Measurements from ENCODE around the gene GNPDA1. TPM values are rescaled to one million over a fixed set of nuclear protein-coding genes. Genes with fewer than 3 reads are reported as not detected.

Gene GNPDA1
- total and polyA plus RNA-seq, 2 of the 8 experiments (the other 6 are each of a cell fraction or from before 2014, with no cell fraction given), result 33.0 to 94.3 TPM

- Histone ChIP-seq H3K4me1 (replicated peaks in 1 of 4; ENCODE audit: control insufficient read depth in 3 of 4, insufficient read depth in 4 of 4, low read length in 3 of 4) (no peaks in the 10 kb centered on the region), H2BK120ac (replicated peaks; ENCODE audit: low read depth, low read length) (no peak overlapping the region), H2AK5ac (ENCODE audit: low read depth, low read length) (no peak overlapping the region), H3K4me2 (ENCODE audit: insufficient read depth in 1 of 2, low read depth in 2 of 2, low read length in 2 of 2) (no peak overlapping the region), H3K18ac (ENCODE audit: extremely low read depth, low read length) (no peak overlapping the region), H4K5ac (ENCODE audit: insufficient read length, low read depth, low read length) (no peak overlapping the region), H3K4me3 (ENCODE audit: extremely low read depth in 1 of 4, insufficient read depth in 2 of 4, low read depth in 3 of 4, low read length in 4 of 4) (no peak overlapping the region), H2BK20ac (ENCODE audit: low read length) (no peak overlapping the region), H3K9ac (replicated peaks in 1 of 4; ENCODE audit: extremely low read depth in 1 of 4, low read depth in 3 of 4, low read length in 3 of 4) (no peak overlapping the region), H3K23me2 (ENCODE audit: low read depth, low read length) (no peaks in the 10 kb centered on the region), H3K27me3 (replicated peaks in 1 of 4; ENCODE audit: control insufficient read depth in 3 of 4, extremely low read depth in 1 of 4, insufficient read depth in 3 of 4, low read length in 3 of 4) (no peaks in the 10 kb centered on the region), H2BK15ac (ENCODE audit: low read length) (no peak overlapping the region), H3K79me1 (ENCODE audit: low read depth, low read length) (no peaks in the 10 kb centered on the region), H2BK5ac (ENCODE audit: low read depth, low read length) (no peak overlapping the region), H3K9me3 (ENCODE audit: insufficient read depth in 2 of 2, low read depth in 1 of 2, low read length in 1 of 2) (no peaks in the 10 kb centered on the region), H2BK12ac (ENCODE audit: low read depth, low read length) (no peak overlapping the region), H3K4ac (replicated peaks; ENCODE audit: insufficient read length, low read depth, low read length) (no peak overlapping the region), H3K27ac (ENCODE audit: low read depth, low read length) (no peak overlapping the region), H4K20me1 (replicated peaks in 1 of 2; ENCODE audit: control insufficient read depth in 1 of 2, insufficient read depth in 2 of 2, low read length in 2 of 2) (no peaks in the 10 kb centered on the region), H3K79me2 (ENCODE audit: control insufficient read depth in 1 of 2, insufficient read depth in 2 of 2, low read length in 2 of 2) (no peaks in the 10 kb centered on the region), H3K23ac (ENCODE audit: insufficient read length) (no peak overlapping the region), H3K36me3 (ENCODE audit: control insufficient read depth in 2 of 4, insufficient read depth in 4 of 4, low read length in 3 of 4) (peaks cover 0 to 42% (median 18%) of the 10 kb centered on the region in 4 experiments; a peak in 6 of 8 replicates), H2AFZ (ENCODE audit: low read length) (no peak overlapping the region), H4K8ac (ENCODE audit: extremely low read depth, insufficient read depth, low read length) (no peak overlapping the region), H3K14ac (ENCODE audit: insufficient read length) (no peak overlapping the region), H4K91ac (replicated peaks; ENCODE audit: insufficient read length, low read length) (no peak overlapping the region), H3K56ac (replicated peaks; ENCODE audit: insufficient read length, low read depth, low read length) (no peak overlapping the region)
- DNase-seq (ENCODE audit: low read depth in 1 of 2, low spot score in 2 of 2) (no peak), FAIRE-seq (no peak)
- ChIA-PET POLR2A (ENCODE audit: partially characterized antibody) (interaction anchor here (1.2 kb wide), 1 partner anchor 34 kb away, joined by 3 read pairs; no protein-coding TSS in a partner anchor), CTCF (ENCODE audit: partially characterized antibody) (interaction anchor here (0.6 to 5.0 kb wide), 7 partner anchors 9 to 174 kb away, joined by 3 to 26 read pairs (median 5); partner anchors contain the start of gene RNF14)
- TF ChIP-seq HDAC2 (IDR thresholded peaks at IDR 0.05; ENCODE audit: borderline replicate concordance in 1 of 2, low read depth in 2 of 2, low read length in 2 of 2), result no peak
- TF ChIP-seq MAFK (IDR thresholded peaks at IDR 0.05; ENCODE audit: low read depth, low read length), result no peak
Measured at GRCh38 chr5:141978389-141978788, 34.4 kb downstream of the GNPDA1 start.

Measured in H1 (cell line).